Testis (tissue), 3 donors: Measurements from ENCODE around the gene ZNF423. TPM values are rescaled to one million over a fixed set of nuclear protein-coding genes. Genes with fewer than 3 reads are reported as not detected.

Experiments used
- DNase-seq: peaks from one replicate; pipeline ENCODE4 v3.0.0-alpha.2; 2019
- H3K27ac ChIP-seq, 2 donors: fragments of 200-600 bp; sonication (generic); one replicate each; pipeline ENCODE4 v1.5.1; 2019
- H3K27me3 ChIP-seq: fragments of 200-600 bp; sonication (generic); one replicate; pipeline ENCODE4 v1.5.1; 2019
- H3K36me3 ChIP-seq: fragments of 200-600 bp; sonication (generic); one replicate; pipeline ENCODE4 v1.5.1; 2017; ENCODE audit warnings: low read depth; ENCODE audit errors: missing control alignments
- H3K4me1 ChIP-seq: fragments of 200-600 bp; sonication (generic); one replicate; pipeline ENCODE4 v1.5.1; 2019
- H3K4me3 ChIP-seq, 2 donors: fragments of 200-600 bp; sonication (generic); one replicate each; pipeline ENCODE4 v1.5.1; 2017 to 2019
- H3K9me3 ChIP-seq: fragments of 200-600 bp; sonication (generic); one replicate; pipeline ENCODE4 v1.5.1; 2017
- POLR2A ChIP-seq: fragments of 450-650 bp; IDR thresholded peaks from one replicate; pipeline ENCODE4 v1.6.1; 2017; ENCODE audit warnings: antibody characterized with exemption, mild to moderate bottlenecking, moderate library complexity
- WGBS, 2 donors: methylation state at CpG; one replicate each; pipeline ENCODE4 v1.1.5; 2018; 5-methylcytosine and 5-hydroxymethylcytosine counted together
- intact Hi-C: fragments of 100-400 bp; cut with DNase I; formaldehyde crosslinking; loops from one replicate; pipeline ENCODE4 v1.15.1; 2023; ENCODE audit warnings: low total_unique reads
- polyA plus RNA-seq: library from polyadenylated mRNA; stranded (reverse); fragments of 350-450 nt; fragmentation: Illumina TruSeq; extraction: RNeasy Lipid Tissue Mini Kit (QIAGEN cat#74804); gene quantifications from one replicate; pipeline ENCODE4 v1.2.3, GENCODE V29; 2014; ENCODE audit warnings: low read depth, low replicate concordance; ENCODE audit not compliant: insufficient read depth
- total RNA-seq, 2 donors: library from RNA; depleted of rRNA; stranded (reverse); fragments of >200 nt; gene quantifications; one replicate each; pipeline ENCODE4 v1.2.3, GENCODE V29; 2016
- TF ChIP-seq, protein P1 (sequence below), 3 experiments: fragments of 450-650 bp in 2 of 3; fragments of 200-600 bp in 1 of 3; sonication (generic) in 1 of 3; IDR thresholded peaks; one replicate each; pipeline ENCODE4 v1.5.1; 2016 to 2019; ENCODE audit warnings: antibody characterized with exemption in 3 of 3, mild to moderate bottlenecking in 2 of 3, moderate library complexity in 1 of 3

Gene ZNF423
- total and polyA plus RNA-seq, 3 donors from 2014 or later: 8.9 to 19.0 (median 12.1) TPM

DNA sequence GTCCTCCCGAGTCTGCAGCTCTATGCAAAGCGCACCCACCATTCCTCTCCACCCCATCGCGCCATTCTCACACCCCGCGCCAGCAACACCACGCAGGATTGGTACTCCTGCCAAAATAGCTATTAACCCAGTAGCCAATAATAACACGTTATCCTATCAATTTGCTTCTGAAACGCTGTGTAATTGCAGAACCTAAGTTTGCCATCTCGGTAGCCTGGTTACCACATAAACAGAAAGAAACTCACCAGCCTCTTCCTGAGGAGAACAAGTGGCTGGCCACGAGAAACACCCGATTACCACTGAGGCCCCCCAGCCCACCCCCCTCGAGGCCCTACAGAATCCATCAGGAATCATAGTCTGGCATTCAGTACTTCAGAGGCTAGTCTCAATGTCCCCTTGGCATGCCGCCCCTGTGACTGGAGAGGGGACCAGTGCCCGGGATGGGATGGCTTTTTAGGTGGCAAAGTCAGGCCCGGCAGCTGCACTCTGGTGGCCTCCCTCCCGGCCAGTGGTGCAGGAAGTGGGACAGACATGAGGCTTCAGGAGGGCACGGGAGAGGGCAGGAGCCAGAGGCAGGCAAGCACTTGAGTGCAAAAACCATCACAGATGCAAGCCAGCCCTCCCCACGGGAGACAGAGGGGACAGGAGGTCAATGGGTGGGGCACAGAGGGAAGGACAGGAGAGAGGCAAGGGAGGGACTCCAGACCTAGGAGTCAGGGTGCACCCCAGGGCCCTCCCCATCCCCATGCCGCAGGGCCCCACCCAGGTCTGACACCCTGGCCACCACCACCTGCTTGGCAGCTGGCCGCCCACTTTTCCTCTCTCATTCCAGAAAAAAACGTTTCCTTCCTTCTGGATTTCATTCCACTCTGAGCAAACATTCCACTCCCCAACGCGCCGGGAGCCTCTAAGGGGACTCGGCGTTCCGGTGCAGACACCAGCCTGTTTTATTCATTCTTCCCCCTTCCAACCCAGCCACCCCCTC, 192.5 kb downstream of the ZNF423 start:
- 48% methylated on average over 24 to 28 of the region's 28 CpGs for WGBS, 2 donors
- no peaks in the 10 kb centered on the region for H3K36me3 ChIP-seq
- intact Hi-C loops: no loop called here
- TF ChIP-seq POLR2A: no peak
- TF ChIP-seq, protein P1, sequence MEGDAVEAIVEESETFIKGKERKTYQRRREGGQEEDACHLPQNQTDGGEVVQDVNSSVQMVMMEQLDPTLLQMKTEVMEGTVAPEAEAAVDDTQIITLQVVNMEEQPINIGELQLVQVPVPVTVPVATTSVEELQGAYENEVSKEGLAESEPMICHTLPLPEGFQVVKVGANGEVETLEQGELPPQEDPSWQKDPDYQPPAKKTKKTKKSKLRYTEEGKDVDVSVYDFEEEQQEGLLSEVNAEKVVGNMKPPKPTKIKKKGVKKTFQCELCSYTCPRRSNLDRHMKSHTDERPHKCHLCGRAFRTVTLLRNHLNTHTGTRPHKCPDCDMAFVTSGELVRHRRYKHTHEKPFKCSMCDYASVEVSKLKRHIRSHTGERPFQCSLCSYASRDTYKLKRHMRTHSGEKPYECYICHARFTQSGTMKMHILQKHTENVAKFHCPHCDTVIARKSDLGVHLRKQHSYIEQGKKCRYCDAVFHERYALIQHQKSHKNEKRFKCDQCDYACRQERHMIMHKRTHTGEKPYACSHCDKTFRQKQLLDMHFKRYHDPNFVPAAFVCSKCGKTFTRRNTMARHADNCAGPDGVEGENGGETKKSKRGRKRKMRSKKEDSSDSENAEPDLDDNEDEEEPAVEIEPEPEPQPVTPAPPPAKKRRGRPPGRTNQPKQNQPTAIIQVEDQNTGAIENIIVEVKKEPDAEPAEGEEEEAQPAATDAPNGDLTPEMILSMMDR (IDR thresholded peaks at IDR 0.05): no peak
- H3K27ac ChIP-seq: peak overlapping the region; percentile 70 to 76
- H3K4me3 ChIP-seq: peak overlapping the region in 1 of 2 donors; percentile 43
- no peaks in the 10 kb centered on the region for H3K27me3 ChIP-seq
- no peaks in the 10 kb centered on the region for H3K9me3 ChIP-seq
- DNase-seq: peak; percentile 16
- peaks cover 24% of the 10 kb centered on the region for H3K4me1 ChIP-seq

DNA sequence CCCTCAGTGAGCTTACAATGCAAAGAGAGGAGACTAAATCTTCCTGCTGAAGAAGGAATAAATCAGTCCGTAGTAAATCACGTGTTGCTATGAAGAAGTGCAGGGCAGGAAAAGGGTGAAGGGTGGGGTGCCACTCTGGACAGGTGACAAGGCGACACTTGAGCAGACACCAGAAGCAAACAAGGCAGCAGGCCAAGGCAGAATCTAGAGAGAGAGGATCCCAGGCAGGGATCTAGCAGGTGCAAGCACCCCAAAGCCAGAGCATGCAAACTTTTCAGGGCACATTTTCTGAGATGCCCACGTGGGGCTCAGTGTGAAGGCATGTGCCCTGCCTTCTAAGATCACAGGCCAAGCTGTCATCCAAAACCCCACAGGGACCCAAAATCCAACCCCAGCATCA, 193.3 kb downstream of the ZNF423 start:
- Histone ChIP-seq H3K4me3 (no peak overlapping the region), H3K27ac (no peak overlapping the region), H3K9me3 (no peaks in the 10 kb centered on the region), H3K36me3 (no peaks in the 10 kb centered on the region), H3K27me3 (no peaks in the 10 kb centered on the region), H3K4me1 (peaks cover 24% of the 10 kb centered on the region)
- intact Hi-C loops: no loop called here
- TF ChIP-seq, protein P1 (IDR thresholded peaks at IDR 0.05): no peak
- no peak for TF ChIP-seq POLR2A
- no peak for DNase-seq
- 85 to 93% methylated on average over 4 of the region's 4 CpGs for WGBS, 2 donors

DNA sequence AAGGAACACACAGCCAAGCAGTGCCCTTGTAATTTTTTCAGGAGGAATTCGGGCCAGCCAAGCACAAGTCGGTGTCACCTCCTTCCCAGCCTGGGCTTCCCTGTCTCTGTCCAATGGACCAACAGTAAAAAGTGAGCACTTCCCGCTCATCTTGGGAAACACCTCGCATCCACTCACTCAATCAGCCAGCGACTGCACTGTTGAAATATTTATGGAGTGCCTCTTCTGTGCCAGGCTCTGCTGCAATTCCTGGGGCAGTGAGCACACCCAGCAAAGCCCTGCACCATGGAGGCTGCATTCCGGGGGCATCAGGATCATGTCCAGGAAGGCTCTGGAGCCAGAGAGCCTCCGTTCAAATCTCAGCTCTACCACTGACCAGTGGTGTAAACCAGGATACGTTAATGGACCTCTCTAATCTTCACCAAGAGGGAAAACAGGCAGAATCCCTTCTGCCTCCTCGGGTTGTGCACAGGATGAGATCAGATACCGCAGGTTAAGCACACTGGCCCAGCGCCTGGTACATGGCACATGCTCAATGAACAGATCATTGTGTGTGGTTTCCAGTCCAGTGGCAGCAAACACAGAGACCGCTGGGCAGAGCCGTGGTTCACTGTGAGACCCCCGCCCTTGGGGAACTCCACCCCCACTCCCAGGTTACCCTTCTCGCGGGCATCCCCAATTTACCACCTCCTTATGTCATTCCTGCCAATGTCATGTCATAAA, 194.3 kb downstream of the ZNF423 start:
- DNase-seq: no peak
- Histone ChIP-seq H3K36me3 (no peaks in the 10 kb centered on the region), H3K4me3 (no peak overlapping the region), H3K4me1 (peaks cover 24% of the 10 kb centered on the region), H3K27ac (no peak overlapping the region), H3K27me3 (no peaks in the 10 kb centered on the region), H3K9me3 (no peaks in the 10 kb centered on the region)
- intact Hi-C loops: no loop called here
- no peak for TF ChIP-seq POLR2A
- TF ChIP-seq, protein P1 (IDR thresholded peaks at IDR 0.05): no peak
- WGBS, 2 donors: 82 to 93% methylated on average over 15 to 16 of the region's 16 CpGs

DNA sequence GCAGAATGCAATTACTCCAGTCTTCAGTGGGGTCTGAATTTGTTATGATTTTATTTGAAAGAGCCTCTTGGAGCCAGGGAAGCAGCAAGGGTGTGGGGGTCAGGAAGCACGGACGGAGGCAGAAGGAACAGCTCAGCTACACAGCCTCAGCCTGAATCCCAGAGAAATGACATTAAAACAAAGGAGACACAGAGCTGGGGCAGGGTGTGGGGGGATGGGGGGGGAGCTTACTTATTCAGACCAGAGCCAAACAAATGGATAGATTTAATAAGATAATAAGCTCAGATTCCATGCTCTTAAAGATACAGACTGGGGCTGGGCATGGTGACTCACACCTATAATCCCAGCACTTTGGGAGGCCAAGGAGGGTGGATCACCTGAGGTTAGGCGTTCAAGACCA, 195.3 kb downstream of the ZNF423 start:
- no peak overlapping the region for H3K4me3 ChIP-seq
- no peak for DNase-seq
- WGBS, 2 donors: 80 to 83% methylated on average over 3 of the region's 3 CpGs
- TF ChIP-seq, protein P1 (IDR thresholded peaks at IDR 0.05): no peak
- no peak for TF ChIP-seq POLR2A
- H3K27ac ChIP-seq: no peak overlapping the region
- intact Hi-C loops: no loop called here
- H3K27me3 ChIP-seq: no peaks in the 10 kb centered on the region
- no peaks in the 10 kb centered on the region for H3K9me3 ChIP-seq
- H3K4me1 ChIP-seq: peaks cover 24% of the 10 kb centered on the region
- H3K36me3 ChIP-seq: no peaks in the 10 kb centered on the region
